GM19193 (cell line): ENCODE results near the gene MAP1B.

ENCODE experiments used
- POLR2A ChIP-seq: IDR thresholded peaks from 4 replicates; pipeline ENCODE4 v1.6.1; 2011; ENCODE audit not compliant: insufficient read depth, insufficient read length; ENCODE audit errors: extremely low read depth

MAP1B gene

GRCh38 chr5:72187388-72188075 is 80.3 kb downstream of the MAP1B start:
- no peak for TF ChIP-seq POLR2A

- no peak for TF ChIP-seq POLR2A
Observed at GRCh38 chr5:72188166-72188565, 80.9 kb downstream of the MAP1B start.

GRCh38 chr5:72189146-72189545 is 81.9 kb downstream of the MAP1B start:
- no peak for TF ChIP-seq POLR2A

GRCh38 chr5:72191404-72191803 is 84.1 kb downstream of the MAP1B start:
- TF ChIP-seq POLR2A = no peak

GRCh38 chr5:72194846-72195245 is 87.6 kb downstream of the MAP1B start:
- TF ChIP-seq POLR2A = no peak

- TF ChIP-seq POLR2A = no peak
Observed at GRCh38 chr5:72195581-72195980, 88.3 kb downstream of the MAP1B start.

- TF ChIP-seq POLR2A = no peak
Observed at GRCh38 chr5:72197393-72197792, 90.1 kb downstream of the MAP1B start.

GRCh38 chr5:72199681-72200080 is 92.4 kb downstream of the MAP1B start:
- no peak for TF ChIP-seq POLR2A

GRCh38 chr5:72202331-72202825 is 95.1 kb downstream of the MAP1B start:
- no peak for TF ChIP-seq POLR2A

- TF ChIP-seq POLR2A = no peak
Observed at GRCh38 chr5:72203251-72203845, 96.1 kb downstream of the MAP1B start.

- no peak for TF ChIP-seq POLR2A
Observed at GRCh38 chr5:72204946-72205345, 97.7 kb downstream of the MAP1B start.

GRCh38 chr5:72205431-72206009 is 98.2 kb downstream of the MAP1B start:
- TF ChIP-seq POLR2A = no peak

- no peak for TF ChIP-seq POLR2A
Observed at GRCh38 chr5:72206160-72206559, 98.9 kb downstream of the MAP1B start.

GRCh38 chr5:72206994-72207393 is 99.7 kb downstream of the MAP1B start:
- no peak for TF ChIP-seq POLR2A

- no peak for TF ChIP-seq POLR2A
Observed at GRCh38 chr5:72208324-72208926, 101.2 kb downstream of the MAP1B start.

- no peak for TF ChIP-seq POLR2A
Observed at GRCh38 chr5:72209147-72210115, 102.2 kb downstream of the MAP1B start.
